Upper lobe of right lung (tissue), 1 donor: ENCODE results near the gene CST11. TPM values are rescaled to one million over a fixed set of nuclear protein-coding genes. Genes with fewer than 3 reads are reported as not detected.
A peak's percentile ranks its signal among the peaks of the same experiment; 100 is the strongest.

Experiments used
- ATAC-seq: fragments of 200-7000 bp; cut with Tn5 transposase; one replicate; pipeline ENCODE4 v1.9.1; 2020; ENCODE audit warnings: mild to moderate bottlenecking, moderate library complexity
- DNase-seq: peaks from one replicate; pipeline ENCODE4 v3.0.0-alpha.2; 2020
- H3K27ac ChIP-seq: fragments of 200-600 bp; one replicate; pipeline ENCODE4 v1.8.0; 2022
- H3K27me3 ChIP-seq: fragments of 200-600 bp; one replicate; pipeline ENCODE4 v1.8.0; 2022; ENCODE audit warnings: mild to moderate bottlenecking
- H3K36me3 ChIP-seq: fragments of 200-600 bp; one replicate; pipeline ENCODE4 v1.8.0; 2022
- H3K4me1 ChIP-seq: fragments of 200-600 bp; one replicate; pipeline ENCODE4 v1.8.0; 2022
- H3K4me3 ChIP-seq: fragments of 200-600 bp; one replicate; pipeline ENCODE4 v1.8.0; 2022; ENCODE audit warnings: mild to moderate bottlenecking
- H3K9me3 ChIP-seq: fragments of 200-600 bp; one replicate; pipeline ENCODE4 v1.8.0; 2022
- intact Hi-C: fragments of 100-400 bp; cut with DNase I; formaldehyde crosslinking; loops from one replicate; pipeline ENCODE4 v1.11.0; 2022
- total RNA-seq: library from RNA; stranded (reverse); fragmentation: NEBNext Ultra II Directional; extraction: Animal tissue kit (Norgen Biotek cat#: 25700); gene quantifications from one replicate; pipeline ENCODE4 v1.2.1, GENCODE V29; 2021
- TF ChIP-seq, protein P1 (sequence below): fragments of 200-600 bp; IDR thresholded peaks from one replicate; pipeline ENCODE4 v1.8.0; 2022; ENCODE audit warnings: antibody characterized with exemption
- donor health status: DM: no; HTN: yes; CAD: no; lungs with severe emphysema.

CST11 gene
- total RNA-seq, 1 donor from 2014 or later: not detected

GRCh38 chr20:23445596-23446217, 7.0 kb downstream of the CST11 start:
- no peaks in the 10 kb centered on the region for H3K36me3 ChIP-seq
- no peak overlapping the region for H3K27ac ChIP-seq
- intact Hi-C loops: no loop called here
- ATAC-seq (no peak), DNase-seq (no peak)
- H3K9me3 ChIP-seq: no peaks in the 10 kb centered on the region
- H3K4me3 ChIP-seq: no peak overlapping the region
- TF ChIP-seq, protein P1, sequence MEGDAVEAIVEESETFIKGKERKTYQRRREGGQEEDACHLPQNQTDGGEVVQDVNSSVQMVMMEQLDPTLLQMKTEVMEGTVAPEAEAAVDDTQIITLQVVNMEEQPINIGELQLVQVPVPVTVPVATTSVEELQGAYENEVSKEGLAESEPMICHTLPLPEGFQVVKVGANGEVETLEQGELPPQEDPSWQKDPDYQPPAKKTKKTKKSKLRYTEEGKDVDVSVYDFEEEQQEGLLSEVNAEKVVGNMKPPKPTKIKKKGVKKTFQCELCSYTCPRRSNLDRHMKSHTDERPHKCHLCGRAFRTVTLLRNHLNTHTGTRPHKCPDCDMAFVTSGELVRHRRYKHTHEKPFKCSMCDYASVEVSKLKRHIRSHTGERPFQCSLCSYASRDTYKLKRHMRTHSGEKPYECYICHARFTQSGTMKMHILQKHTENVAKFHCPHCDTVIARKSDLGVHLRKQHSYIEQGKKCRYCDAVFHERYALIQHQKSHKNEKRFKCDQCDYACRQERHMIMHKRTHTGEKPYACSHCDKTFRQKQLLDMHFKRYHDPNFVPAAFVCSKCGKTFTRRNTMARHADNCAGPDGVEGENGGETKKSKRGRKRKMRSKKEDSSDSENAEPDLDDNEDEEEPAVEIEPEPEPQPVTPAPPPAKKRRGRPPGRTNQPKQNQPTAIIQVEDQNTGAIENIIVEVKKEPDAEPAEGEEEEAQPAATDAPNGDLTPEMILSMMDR: no peak
- H3K4me1 ChIP-seq: no peaks in the 10 kb centered on the region
- no peaks in the 10 kb centered on the region for H3K27me3 ChIP-seq

DNA sequence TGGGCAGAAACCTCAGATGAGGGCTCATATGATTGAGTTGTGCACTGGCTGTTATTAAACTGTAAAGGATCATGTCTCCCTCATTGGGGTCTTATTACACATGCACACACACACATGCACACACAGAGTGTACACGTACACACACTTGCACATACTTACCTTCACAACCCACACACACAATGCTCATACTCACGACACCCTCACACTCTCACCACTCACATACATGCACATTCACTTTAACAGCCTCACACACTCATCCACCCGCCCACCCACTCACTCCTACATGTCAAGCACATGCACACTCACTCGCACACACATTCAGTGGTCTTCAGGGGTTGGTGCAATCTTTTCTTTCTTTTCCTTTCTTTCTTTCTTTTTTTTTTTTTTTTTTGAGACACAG, 7.8 kb downstream of the CST11 start:
- TF ChIP-seq, protein P1: no peak

DNA sequence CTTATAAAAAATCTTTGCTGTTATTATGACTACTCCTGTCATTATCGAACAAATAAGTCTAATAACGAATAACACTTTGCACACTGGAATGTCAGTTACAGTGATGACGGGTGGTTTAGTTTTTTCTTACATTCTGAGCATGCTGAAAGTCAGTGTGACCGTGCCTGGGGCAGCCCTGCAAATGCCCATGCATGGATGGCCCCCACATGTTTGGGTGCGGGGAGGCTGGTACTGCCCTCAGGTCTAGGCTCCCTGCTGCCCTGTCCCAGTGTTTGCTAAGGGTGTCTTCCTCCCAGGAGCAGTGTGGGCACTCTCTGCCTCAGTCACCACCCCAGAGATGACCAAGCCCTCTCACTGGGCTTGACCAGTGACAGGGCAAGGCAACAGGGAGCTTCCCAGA, 10.2 kb downstream of the CST11 start:
- Histone ChIP-seq H3K4me3 (no peak overlapping the region), H3K27ac (no peak overlapping the region), H3K4me1 (no peaks in the 10 kb centered on the region), H3K36me3 (no peaks in the 10 kb centered on the region), H3K27me3 (no peaks in the 10 kb centered on the region), H3K9me3 (no peaks in the 10 kb centered on the region)
- TF ChIP-seq, protein P1: no peak
- ATAC-seq (no peak), DNase-seq (no peak)
- intact Hi-C loops: no loop called here

More for the DNA sequence above, 7.8 kb downstream of the CST11 start:
- H3K27me3 ChIP-seq: no peaks in the 10 kb centered on the region
- H3K4me1 ChIP-seq: no peaks in the 10 kb centered on the region
- no peaks in the 10 kb centered on the region for H3K36me3 ChIP-seq
- no peak for DNase-seq
- intact Hi-C loops: no loop called here
- no peak overlapping the region for H3K4me3 ChIP-seq
- H3K27ac ChIP-seq: no peak overlapping the region
- ATAC-seq: no peak
- no peaks in the 10 kb centered on the region for H3K9me3 ChIP-seq

- DNase-seq: no peak
- TF ChIP-seq, protein P1: peak; percentile 89
- H3K4me1 ChIP-seq: no peaks in the 10 kb centered on the region
- no peak overlapping the region for H3K27ac ChIP-seq
- no peaks in the 10 kb centered on the region for H3K27me3 ChIP-seq
- H3K4me3 ChIP-seq: no peak overlapping the region
- H3K9me3 ChIP-seq: no peaks in the 10 kb centered on the region
- H3K36me3 ChIP-seq: no peaks in the 10 kb centered on the region
- intact Hi-C loops: no loop called here
- peak; percentile 86 for ATAC-seq
These were observed 10.8 kb downstream of the CST11 start for GRCh38 chr20:23441850-23442313.

DNA sequence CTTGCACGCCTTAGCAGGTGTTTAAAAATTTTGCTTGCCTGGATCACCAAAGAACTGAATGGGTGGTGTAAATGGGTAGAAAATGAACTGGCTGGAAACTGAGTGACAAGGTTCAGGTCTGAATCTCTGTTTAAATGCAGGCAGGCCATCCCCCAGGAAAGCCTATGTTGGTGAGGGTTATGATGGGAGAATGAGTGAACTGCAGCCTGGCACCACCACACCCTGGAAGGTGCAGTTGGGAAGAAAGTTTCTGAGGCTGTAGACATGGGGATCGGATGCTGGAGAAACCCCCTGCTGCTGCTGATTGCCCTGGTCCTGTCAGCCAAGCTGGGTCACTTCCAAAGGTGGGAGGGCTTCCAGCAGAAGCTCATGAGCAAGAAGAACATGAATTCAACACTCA, 12.7 kb downstream of the CST11 start:
- no peaks in the 10 kb centered on the region for H3K36me3 ChIP-seq
- no peak overlapping the region for H3K4me3 ChIP-seq
- ATAC-seq (no peak), DNase-seq (no peak)
- no peaks in the 10 kb centered on the region for H3K9me3 ChIP-seq
- H3K27ac ChIP-seq: no peak overlapping the region
- intact Hi-C loops: no loop called here
- no peaks in the 10 kb centered on the region for H3K4me1 ChIP-seq
- H3K27me3 ChIP-seq: no peaks in the 10 kb centered on the region
- TF ChIP-seq, protein P1: no peak

- no peak overlapping the region for H3K4me3 ChIP-seq
- no peak for ATAC-seq
- no peaks in the 10 kb centered on the region for H3K36me3 ChIP-seq
- intact Hi-C loops: no loop called here
- H3K9me3 ChIP-seq: no peaks in the 10 kb centered on the region
- TF ChIP-seq, protein P1: no peak
- no peak overlapping the region for H3K27ac ChIP-seq
- H3K4me1 ChIP-seq: no peaks in the 10 kb centered on the region
- DNase-seq: no peak
- H3K27me3 ChIP-seq: no peaks in the 10 kb centered on the region
These were observed 14.0 kb downstream of the CST11 start for GRCh38 chr20:23438661-23439060.
